Measurements from ENCODE around the gene CBY2. TPM values are rescaled to one million over a fixed set of nuclear protein-coding genes. Genes with fewer than 3 reads are reported as not detected.
"Not testable (repeated sequence)": the region's sequence is repeated elsewhere in the genome, so short reads cannot be mapped to it uniquely, and the experiment has no call there.

CBY2 gene
- polyA plus RNA-seq (ENCODE audit: insufficient read length): 0.58 TPM
- long read RNA-seq, donor 1: 0 reads
- long read RNA-seq, donor 2: 0 reads
- long read RNA-seq, donor 3: 0 reads
- long read RNA-seq, donor 4: 0 reads
- long read RNA-seq, donor 5: 0 reads
- long read RNA-seq, donor 6: 0 reads
- long read RNA-seq, donor 7: 0 reads
- long read RNA-seq, donor 8: 0 reads

- DNase-seq: no peak
Observed at GRCh38 chr13:45702088-45702487, at the start of gene CBY2. TSS of gene CBY2 (plus strand) at chr13:45702320. CDS start at chr13:45702391, 71 bp downstream.

GRCh38 chr13:45654633-45655349 is 47.3 kb upstream of the CBY2 start:
- DNase-seq: no peak

DNA sequence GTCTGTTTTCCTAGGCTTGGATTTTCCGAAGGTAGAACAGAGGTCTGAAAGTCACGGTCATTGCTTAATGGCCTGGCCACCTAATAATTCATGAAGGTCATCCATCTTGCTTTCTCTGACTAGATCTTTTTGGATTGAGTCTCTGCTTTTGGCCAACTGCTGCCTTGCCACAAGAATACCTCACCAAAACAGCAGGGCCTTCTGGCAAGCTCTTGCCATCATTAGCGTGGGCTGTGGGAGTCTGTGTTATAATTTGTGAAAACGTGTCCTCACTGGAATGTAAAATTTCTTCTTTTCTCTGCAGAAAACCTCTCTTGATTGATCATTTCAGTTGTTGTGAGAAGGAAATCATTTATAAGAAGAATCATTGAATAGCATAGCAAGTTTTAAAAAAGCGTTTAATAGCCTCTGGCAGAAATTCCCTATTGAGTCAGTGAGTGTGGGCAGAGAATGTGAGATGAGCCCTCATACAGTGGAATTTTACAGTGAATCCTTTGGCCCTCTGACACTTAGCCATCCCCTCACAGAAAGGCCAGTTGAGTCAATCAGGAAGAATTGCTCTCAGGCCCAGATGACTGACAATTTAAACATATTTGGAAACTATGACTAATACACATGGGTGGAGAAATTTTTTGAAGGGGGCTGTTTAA is 43.4 kb upstream of the CBY2 start:
- DNase-seq: no peak

DNA sequence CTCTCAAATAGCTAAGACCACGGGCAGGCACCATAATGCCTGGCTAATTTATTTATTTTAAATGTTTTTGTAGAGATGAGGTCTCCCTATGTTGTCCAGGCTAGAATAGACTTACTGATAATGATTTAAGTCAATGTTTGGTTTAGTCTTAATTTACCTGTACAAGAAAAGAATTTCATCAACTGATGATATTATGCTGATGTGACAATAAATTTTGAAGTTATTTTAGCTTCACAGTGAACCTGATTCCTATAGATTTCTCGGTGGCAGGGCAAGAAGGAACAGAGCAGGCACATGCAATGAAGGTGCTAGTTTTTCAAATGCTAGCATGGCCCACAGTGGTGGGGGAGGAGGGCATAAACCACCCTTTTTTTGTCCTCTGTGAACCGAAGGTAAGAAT is 42.6 kb upstream of the CBY2 start:
- DNase-seq: no peak

GRCh38 chr13:45660458-45660857 is 41.7 kb upstream of the CBY2 start:
- not testable (repeated sequence) for DNase-seq

- no peak for DNase-seq
Observed at GRCh38 chr13:45662162-45662561, 40.0 kb upstream of the CBY2 start.

DNA sequence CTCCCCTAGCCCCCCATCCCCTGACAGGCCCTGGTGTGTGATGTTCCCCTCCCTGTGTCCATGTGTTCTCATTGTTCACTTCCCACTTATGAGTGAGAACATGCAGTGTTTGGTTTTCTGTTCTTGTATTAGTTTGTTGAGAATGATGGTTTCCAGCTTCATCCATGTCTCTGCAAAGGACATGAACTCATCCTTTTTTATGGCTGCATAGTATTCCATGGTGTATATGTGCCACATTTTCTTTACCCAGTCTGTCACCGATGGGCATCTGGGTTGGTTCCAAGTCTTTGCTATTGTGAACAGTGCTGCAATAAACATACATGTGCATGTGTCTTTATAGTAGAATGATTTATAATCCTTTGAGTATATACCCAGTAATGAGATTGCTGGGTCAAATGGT is 39.2 kb upstream of the CBY2 start:
- DNase-seq: not testable (repeated sequence)

- DNase-seq: not testable (repeated sequence)
Observed at GRCh38 chr13:45669626-45670025, 32.5 kb upstream of the CBY2 start.

- no peak for DNase-seq
Observed at GRCh38 chr13:45670189-45670885, 31.8 kb upstream of the CBY2 start.

GRCh38 chr13:45674908-45675307 is 27.2 kb upstream of the CBY2 start:
- DNase-seq: no peak

DNA sequence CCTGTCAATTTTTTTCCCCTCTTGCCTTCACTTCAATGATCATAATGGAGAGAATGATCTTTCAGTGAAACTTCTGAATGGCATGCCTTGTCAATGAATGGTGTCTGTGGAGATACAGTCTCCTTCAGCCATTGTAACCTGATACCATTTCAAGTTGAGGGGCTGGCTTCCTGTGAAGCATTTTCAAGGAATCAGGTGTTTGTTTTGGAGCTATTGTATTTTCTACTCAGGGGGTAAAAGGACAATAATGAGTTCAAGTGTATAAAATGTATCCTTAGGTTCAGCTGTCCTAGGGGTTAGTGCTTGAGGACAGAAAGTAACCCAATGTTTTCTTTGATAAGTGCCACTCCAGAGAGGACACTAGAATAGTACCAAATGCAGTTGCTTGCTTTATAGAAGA is 23.8 kb upstream of the CBY2 start:
- no peak for DNase-seq

GRCh38 chr13:45681113-45681512 is 21.0 kb upstream of the CBY2 start:
- DNase-seq: peak; percentile 65

- no peak for DNase-seq
Observed at GRCh38 chr13:45682494-45683008, 19.6 kb upstream of the CBY2 start.

DNA sequence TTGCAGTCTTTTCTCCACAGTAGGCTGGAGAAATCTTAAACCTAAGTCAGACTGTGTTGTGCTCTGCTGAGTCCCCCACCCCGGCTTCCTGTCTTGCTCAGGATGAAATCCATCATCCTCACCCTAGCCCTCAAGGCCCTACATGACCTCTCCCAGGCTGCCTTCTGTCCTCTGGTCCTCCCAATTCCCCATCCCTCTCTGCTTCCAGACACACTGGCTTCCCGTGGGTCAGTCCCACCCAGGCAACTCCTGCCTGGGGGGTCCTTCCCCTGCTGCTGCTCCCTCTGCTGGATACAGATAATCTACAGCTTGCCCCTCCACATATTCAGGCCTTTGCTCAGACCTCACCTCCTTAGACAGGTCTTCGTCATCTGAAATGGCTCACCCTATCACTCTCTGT is 18.4 kb upstream of the CBY2 start:
- no peak for DNase-seq

DNA sequence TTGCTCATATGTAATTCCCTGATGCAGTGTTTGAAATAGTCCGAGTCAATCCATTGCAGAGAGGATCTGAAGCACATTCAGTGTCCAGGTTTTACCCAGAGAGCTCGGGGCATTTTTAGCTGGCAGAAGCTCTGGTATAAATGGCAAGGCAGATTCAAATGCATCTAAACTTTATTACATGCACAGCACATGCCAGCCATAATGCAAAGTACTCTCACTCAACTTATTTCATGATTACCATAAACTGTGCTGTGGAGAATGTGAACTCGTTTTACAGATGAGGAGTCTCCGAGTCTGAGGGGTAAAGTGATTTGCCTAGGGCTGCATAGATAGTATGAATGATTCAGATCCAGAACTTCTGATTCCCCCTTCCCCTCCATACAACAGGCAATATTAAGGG is 13.5 kb upstream of the CBY2 start:
- DNase-seq: no peak

- DNase-seq: no peak
Observed at GRCh38 chr13:45690636-45691035, 11.5 kb upstream of the CBY2 start.

DNA sequence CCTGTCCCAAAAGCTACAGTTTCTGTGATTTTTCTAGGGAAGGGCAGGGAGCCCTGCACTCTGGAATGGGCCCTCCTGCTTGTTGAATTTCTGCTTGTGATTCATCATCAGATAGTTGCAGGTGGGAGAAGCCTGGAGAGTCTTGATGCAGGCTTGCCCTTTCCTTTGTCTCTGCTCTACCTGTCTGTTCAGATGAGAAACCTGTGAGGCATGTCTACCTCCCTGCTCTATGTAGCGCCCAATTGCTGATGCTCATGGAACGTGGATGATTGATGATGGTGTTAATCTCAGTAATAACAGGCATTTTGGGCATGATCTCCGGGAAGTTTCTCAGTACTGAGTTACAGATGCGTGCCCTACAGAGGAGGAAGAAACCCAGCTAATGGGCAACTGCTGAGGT is 10.9 kb upstream of the CBY2 start:
- DNase-seq: no peak

GRCh38 chr13:45691667-45692066 is 10.5 kb upstream of the CBY2 start:
- DNase-seq: no peak

- no peak for DNase-seq
Observed at GRCh38 chr13:45695198-45695730, 6.9 kb upstream of the CBY2 start.

- no peak for DNase-seq
Observed at GRCh38 chr13:45696610-45697226, 5.4 kb upstream of the CBY2 start.

DNA sequence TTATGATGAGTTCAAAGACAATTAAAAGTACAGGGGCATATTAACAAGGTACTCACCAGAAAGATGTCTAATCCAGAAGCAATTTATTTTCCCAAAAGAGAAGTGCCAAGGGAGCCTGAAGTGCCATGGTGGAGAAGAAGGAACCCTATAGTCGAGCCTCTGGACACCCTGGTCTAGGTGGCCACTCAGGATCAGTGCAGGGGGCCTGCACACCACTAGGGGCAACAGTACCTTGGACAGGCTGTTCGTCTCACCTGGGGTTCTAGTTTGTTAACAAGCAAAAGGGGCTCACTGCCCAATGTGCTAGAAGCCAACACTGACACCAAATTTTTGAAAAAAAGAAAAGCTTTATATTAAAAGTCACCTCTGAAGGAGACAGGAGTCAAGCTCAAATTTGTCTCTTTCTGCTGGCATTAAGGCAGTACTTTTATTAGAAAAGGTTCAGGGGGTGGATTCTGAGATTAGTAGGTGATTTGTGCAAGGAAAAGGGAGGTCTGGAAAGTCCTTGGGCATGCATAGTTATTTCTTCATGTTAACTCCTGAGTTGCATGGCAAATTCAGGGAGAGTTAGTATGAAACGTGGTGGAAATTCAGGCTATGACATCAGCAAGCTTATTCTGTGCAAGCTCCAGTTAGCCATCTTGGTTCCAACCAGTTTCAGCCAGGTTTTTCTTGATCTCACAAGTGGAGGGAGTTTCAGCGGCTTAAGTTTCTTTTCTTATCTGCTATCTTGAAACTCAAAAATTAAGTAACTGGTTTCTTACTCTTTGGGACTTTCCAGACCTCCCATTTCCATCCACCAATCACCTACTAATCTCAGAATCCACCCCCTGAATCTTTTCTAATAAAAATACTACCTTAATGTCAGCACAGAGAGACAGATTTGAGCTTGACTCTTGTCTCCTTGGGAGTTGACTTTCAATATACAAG is 884 bp upstream of the CBY2 start:
- no peak for DNase-seq

Measured in left kidney (tissue), 8 donors.